Frontal cortex (tissue), 4 donors: ENCODE measurements around the gene KLHDC3. TPM values are rescaled to one million over a fixed set of nuclear protein-coding genes. Genes with fewer than 3 reads are reported as not detected.
"Not testable (repeated sequence)": the region's sequence is repeated elsewhere in the genome, so short reads cannot be mapped to it uniquely, and the experiment has no call there.

Experiments
- DNase-seq, 2 donors: peaks; one replicate each; pipeline ENCODE4 v3.0.0; 2012; ENCODE audit warnings: low spot score in 2 of 2
- FAIRE-seq: peaks from 2 replicates; lab custom pipeline; 2012; peaks lifted over from hg19 to GRCh38; lab: Jason Lieb, UNC
- total RNA-seq: library from RNA; depleted of rRNA; stranded (reverse); fragments of >200 nt; gene quantifications from one replicate; pipeline ENCODE4 v1.2.3, GENCODE V29; 2014
- donor health status: control.
- donor health status: control.
- donor health status: control.

Gene KLHDC3
- total RNA-seq, 1 donor from 2014 or later, result 164 TPM

DNA sequence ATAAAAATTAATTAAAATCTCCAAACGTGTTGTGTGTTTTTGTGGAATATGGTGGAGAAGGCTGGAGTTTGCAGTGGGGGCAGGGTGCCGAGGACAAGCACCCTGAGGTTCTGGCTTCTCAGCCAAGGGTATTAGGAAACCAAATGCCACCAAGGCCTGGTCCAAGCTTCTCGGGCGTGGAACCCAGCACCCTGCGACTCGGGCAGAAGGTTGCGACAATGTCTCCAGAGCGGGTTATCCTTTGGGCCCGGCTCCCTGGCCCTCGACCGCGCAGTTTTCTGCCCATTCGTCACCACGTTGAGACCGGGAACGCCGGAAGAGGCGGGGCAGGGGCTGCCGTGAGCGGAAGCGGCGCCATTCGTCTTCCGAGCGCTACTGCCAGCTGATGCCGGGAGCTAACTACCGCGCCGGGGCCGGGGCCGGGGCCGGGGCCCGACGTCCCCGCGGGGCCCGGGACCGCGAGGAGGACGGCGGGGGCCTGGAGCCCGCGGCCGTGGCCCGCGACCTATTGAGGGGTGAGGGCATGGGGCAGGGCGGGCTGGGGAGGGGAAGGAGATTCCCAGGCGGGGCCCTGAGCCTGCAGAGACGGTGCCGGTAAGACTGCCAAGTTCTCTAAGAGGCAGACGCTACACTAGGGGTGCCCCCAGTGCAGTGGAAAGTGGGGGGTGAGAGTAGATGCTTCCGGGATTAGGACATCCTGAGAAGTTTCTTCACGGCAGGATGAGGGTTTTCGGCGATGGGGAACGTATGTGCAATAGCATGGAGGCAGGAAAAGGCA is 7.4 kb downstream of the KLHDC3 start, which contains the start of gene RRP36:
TSS of gene RRP36 (plus strand) at position 354 of the 778 bp plus-strand sequence. CDS start at position 386, 32 bp downstream.
- no peak for FAIRE-seq
- DNase-seq, result peak; percentile 78 to 86

GRCh38 chr6:43024436-43024835 is 10.4 kb downstream of the KLHDC3 start:
- FAIRE-seq, result no peak
- DNase-seq, result no peak

- DNase-seq, result no peak
- no peak for FAIRE-seq
These were observed 12.3 kb downstream of the KLHDC3 start for GRCh38 chr6:43026365-43026764.

GRCh38 chr6:43029120-43029519 is 15.1 kb downstream of the KLHDC3 start:
- FAIRE-seq (no peak), DNase-seq (no peak)

- FAIRE-seq (no peak), DNase-seq (no peak)
These were observed 18.3 kb downstream of the KLHDC3 start for GRCh38 chr6:43032326-43032725.

GRCh38 chr6:43033496-43034189 is 19.6 kb downstream of the KLHDC3 start:
- DNase-seq (no peak), FAIRE-seq (no peak)

- no peak for DNase-seq
- FAIRE-seq, result no peak
These were observed 20.1 kb downstream of the KLHDC3 start for GRCh38 chr6:43034190-43034525.

- DNase-seq (no peak), FAIRE-seq (no peak)
These were observed 21.6 kb downstream of the KLHDC3 start for GRCh38 chr6:43035495-43036194.

GRCh38 chr6:43036712-43037111 is 22.7 kb downstream of the KLHDC3 start:
- no peak for DNase-seq
- FAIRE-seq, result no peak

DNA sequence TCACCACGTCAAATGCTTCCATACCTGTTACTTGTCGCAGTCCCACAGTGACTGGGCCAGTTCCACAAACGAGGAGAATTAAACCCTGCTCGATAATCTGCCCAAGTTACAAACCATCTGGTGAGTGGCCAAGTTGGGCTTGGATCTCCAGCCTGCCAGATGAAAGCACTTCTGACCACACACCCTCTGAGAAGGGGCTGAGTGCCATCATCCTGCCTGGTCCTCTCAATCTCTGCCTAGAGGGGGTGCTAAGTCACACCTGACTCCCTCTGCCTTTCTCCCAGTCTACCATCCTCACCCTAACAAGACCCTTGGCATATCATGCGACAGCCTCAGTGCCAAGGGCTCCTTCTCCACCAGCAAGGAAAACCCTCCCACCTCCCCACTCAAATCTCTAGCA is 23.1 kb downstream of the KLHDC3 start:
- no peak for FAIRE-seq
- no peak for DNase-seq

DNA sequence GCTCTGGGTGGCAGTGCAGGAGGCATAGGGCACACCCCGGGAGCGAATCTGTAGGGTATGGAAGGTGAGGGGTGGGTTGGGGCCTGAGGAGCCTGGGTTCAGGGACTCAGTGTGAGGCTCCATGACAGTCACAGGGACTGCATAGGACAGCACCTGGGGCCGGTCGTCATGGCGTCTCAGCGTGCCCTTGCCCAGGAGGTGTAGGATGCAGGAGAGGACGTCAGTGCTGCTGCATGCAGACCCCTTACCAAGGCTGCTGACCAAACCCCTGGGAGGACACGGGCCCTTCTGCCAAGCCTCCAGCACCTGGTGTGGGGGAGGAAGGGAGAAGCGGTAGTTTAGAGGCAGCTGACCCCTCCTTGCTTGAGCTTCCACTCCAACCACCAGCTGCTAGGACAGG is 23.7 kb downstream of the KLHDC3 start:
- no peak for DNase-seq
- no peak for FAIRE-seq

DNA sequence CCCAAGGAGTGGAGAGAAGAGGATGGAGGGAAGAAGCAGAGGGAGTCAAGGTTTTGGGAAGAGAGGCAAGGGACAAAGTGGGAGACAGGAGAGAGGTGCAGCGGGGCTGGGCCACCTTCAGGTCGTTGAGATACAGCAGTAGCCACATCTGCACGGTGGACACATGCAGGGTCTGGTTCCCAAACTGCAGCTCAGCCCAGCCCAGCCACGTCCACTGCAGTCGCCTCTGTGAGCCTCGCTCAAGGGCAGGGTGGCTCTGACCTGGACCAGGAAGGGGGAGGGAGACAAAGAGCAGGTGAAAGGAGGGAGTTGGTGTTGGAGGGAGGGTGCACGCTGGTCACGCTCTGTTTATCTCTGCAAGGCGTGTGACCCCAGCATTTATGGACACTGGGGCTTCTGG is 24.7 kb downstream of the KLHDC3 start:
- no peak for DNase-seq
- no peak for FAIRE-seq

GRCh38 chr6:43040542-43041257 is 26.7 kb downstream of the KLHDC3 start:
- FAIRE-seq (no peak), DNase-seq (no peak)

DNA sequence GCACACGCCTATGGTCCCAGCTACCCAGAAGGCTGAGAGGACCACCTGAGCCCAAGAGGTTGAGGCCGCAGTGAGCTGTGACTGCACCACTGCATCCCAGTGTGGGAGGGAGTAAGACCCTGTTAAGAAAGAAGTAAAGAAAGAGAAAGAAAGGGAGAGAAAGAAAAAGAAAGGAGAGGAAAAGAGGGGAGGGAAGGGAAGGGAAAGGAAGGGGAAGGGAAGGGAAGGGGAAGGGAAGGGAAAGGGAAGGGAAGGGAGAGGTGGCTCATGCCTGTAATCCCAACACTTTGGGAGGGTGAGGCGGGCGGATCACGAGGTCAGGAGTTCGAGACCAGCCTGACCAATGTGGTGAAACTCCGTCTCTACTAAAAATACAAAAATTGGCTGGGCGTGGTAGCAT is 27.4 kb downstream of the KLHDC3 start:
- FAIRE-seq, DNase-seq: not testable (repeated sequence)

DNA sequence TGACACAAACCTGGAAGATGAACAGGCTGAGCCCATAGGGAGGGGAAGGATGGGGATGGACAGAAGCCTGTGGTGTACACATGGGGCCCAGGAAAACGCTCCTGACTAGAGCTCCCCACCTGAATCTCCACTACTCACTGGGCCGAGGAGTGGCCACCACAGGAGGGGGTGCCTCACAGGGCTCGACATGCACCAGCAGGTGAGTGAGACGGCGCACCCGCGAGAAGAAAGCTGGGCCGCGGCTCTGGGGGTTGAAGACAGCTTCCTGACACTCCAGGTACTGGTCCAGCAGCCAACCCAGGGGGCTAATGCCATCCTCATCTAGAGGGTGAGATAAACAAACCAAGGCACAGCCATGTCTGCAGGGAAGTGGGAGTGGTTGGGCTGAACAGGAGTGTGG is 29.3 kb downstream of the KLHDC3 start:
- FAIRE-seq (no peak), DNase-seq (no peak)

DNA sequence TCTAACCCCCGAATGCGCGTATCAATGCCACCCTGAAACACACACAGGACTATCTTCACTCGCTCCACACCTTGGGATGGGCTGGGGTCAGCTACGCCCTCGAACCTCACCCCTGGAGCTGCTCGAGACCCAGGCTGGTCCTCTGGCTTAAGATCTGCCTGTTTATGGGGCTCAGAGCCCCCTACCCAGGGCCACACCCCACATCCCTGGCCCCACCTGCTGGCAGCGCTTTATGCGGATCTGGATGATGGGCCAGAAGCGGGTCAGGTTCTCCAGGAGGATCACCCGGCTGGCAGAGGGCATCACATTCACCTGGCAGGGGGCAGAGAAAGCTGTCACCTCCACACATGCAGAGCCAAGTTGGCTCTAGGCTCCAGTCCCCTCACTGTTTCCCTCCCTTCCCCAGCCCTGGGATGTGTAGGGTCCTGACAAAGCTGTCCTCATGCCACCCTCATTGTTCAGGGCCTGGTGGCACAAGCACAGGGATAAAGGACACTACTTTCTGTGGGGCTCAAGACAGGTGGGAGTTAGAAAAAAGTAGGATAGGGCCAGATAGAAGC is 31.4 kb downstream of the KLHDC3 start:
- DNase-seq (no peak), FAIRE-seq (no peak)

DNA sequence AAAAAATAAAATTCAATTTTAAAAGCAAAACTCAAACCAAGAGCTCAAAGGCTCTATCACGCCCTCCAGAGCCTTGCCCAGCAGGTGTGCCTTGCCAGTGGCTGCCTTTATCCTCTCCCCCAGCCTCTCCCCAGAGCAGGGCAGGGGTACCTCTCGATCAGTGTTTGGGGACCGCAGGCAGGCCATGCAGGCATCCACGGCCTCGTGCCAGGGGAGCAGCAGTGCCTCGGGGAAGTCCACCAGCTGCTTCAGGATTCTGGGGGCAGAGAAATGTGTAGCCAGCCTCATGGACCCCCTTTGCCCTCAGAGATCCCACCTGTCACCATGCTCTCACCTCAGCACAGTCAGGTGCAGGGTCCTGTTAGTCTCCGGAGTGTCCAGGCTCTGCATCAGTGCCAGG is 33.9 kb downstream of the KLHDC3 start:
- FAIRE-seq (no peak), DNase-seq (no peak)

DNA sequence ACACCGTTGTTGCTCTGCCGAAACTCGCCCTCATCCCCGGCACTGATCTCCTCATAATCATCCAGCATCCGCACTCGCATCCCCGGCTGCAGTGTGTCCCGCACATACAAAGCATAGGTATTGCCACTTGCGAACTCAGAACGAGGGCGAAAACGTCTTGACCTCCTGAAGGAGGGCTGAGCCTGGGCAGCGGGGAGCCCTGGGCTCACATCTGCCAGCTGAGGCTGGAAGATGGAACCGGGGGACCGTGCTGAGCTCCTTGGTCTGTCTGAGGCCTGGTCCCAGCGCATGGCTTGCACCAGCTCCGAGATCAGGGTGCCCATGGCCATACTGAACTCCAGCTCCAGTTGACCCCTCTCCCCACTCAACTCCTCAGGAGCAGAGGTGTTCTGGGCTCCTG is 36.9 kb downstream of the KLHDC3 start:
- DNase-seq (no peak), FAIRE-seq (no peak)

DNA sequence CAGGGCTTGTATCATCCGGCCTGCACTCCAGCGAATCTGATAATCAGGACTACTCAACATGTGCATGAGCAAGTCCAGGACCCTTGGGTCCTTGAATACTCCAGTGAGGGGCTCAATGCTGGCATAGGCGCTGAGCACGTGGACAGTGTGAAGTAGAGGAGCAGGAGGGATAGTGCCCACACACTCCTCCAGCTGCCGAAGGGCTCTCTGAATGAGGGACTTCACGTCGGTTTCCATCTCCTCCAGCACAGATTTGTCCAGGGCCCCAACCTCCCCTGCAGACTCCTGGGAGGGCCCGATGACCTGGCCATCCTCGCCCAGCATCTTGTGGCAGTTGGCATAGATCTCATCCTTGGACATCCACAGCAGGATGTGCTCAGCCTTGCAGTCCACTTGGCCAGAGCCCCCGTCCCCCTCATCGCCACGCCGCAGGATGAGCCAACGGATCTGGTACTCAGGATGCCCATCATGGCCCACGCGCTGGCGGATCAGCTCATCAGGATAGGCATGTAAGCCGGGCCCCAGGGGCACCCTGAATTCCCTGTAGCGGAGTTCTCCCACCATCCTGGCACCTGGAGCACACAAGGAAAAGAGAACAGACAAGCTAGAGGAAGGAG is 38.3 kb downstream of the KLHDC3 start:
- FAIRE-seq, result no peak
- DNase-seq, result no peak
